Hematopoietic multipotent progenitor cell treated with erythropoietin and hydrocortisone succinate and interleukin-3 and kit ligand, for 17 days (in vitro differentiated cells): ENCODE results near the gene NUP50.
"Not testable (repeated sequence)": the region's sequence is repeated elsewhere in the genome, so short reads cannot be mapped to it uniquely, and the experiment has no call there.

Experiments used
- DNase-seq: peaks from one replicate; pipeline ENCODE4 v3.0.0-alpha.2; 2015; ENCODE audit warnings: low spot score

NUP50 gene

DNA sequence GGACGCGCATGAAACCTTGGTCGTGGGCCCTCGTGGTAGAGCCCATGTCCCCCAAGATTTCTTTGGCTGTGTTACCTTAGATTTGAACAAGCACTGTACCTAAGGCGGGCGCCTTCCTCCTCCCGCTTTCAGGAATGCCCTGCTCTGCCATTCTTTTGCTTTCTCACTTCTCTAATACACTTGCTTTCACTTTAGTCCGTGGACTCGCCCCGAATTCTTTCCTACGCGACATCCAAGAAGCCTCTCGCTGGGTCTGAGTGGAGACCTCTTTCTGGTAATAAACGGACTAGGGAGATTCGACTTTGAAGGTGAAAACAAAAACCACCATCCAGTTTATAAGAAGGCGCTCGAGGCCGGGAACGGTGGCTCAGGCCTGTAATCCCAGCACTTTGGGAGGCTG, 1.2 kb upstream of the NUP50 start:
- DNase-seq = no peak

DNA sequence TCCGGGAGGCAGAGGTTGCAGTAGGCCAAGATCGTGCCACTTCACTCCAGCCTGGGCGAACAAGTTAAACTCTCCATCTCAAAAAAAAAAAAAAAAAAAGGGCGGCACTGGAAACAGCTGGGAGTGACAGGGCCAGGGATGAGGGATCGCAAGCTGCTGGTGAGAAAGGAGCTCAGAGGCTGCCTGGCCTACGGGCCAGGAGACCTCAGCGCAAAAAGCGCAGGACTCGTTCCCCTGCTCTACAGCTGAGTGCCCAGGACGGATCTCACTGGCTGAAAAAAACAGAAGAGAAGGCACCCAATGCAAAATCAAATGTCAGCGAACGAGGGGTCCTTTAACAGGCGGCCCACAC, 650 bp upstream of the NUP50 start:
- no peak for DNase-seq

DNA sequence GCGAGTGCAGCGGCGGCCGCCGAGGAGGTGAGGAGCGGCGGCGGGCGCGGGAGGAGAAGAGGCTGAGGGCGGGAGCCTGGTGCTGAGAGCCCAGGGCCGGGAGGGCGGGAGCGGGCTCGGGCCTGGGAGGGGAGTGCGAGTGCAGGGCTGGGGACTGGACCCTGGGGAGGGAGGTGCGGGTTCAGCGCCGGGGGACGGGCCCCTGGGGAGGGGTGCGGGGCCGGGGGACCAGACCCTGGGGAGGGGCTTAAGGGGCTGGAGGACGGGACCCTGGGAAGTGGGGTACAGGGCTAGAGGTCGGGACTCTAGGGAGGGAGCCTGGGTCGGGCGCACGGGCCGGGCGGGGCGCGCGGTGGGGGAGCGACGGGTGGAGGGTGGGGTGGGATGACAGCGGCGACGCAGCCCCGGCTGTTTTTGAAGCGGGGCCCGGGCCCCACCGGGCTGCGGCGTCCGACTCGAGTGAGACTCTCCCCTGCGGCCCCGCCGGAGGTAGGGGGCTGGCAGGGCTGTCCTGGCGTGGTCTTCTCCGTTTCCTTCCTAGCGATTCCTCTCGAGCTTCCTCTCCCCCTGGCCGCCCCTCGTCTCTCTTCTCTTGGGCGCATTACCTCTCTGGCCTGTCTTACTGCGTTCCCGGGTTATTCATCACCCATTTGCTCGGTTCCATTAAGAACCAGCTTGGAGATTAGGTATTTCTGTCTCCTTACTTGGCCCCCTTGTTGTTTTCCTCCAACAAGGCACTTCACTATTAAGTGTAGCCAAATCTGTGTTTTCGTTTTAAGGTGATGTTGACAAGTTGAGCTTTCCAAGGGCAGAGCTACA, 754 bp downstream of the NUP50 start:
- peak; percentile 48 for DNase-seq

GRCh38 chr22:45166932-45167331, 3.2 kb downstream of the NUP50 start:
- no peak for DNase-seq

DNA sequence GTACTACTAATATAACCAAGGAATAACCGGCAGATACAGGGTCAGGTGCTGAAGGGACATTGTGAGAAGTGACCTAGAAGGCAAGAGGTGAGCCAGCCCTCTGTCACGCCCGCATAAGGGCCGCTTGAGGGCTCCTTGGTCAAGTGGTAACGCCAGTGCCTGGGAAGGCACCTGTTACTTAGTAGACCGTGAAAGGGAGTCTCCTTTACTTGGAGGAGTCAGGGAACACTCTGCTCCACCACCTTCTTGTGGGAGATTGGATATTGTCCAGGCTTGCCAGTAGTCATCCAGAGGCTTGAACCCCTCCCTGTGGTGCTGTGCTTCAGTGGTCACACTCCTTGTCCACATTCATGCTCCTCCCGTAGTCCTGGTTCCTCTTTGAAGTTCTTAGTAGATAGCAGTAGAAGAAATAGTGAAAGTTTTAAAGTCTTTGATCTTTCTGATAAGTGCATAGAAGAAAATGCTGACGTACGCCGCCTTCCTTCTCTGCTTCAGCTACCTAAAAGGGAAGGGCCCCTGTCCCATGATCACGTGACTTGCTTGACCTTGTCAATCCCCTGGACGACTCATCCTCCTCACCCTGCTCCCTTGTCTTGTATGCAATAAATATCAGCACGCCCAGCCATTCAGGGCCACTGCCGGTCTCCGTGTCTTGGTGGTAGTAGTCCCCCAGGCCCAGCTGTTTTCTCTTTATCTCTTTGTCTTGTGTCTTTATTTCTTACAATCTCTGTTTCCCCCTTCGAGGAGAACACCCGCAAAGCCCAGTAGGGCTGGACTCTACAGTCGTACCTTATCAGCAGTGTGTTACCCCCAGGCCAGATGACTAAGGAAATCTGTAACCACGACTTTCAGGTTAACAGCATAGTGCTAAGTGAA, 6.1 kb downstream of the NUP50 start:
- DNase-seq = peak; percentile 57

GRCh38 chr22:45171830-45172229, 8.1 kb downstream of the NUP50 start:
- no peak for DNase-seq

DNA sequence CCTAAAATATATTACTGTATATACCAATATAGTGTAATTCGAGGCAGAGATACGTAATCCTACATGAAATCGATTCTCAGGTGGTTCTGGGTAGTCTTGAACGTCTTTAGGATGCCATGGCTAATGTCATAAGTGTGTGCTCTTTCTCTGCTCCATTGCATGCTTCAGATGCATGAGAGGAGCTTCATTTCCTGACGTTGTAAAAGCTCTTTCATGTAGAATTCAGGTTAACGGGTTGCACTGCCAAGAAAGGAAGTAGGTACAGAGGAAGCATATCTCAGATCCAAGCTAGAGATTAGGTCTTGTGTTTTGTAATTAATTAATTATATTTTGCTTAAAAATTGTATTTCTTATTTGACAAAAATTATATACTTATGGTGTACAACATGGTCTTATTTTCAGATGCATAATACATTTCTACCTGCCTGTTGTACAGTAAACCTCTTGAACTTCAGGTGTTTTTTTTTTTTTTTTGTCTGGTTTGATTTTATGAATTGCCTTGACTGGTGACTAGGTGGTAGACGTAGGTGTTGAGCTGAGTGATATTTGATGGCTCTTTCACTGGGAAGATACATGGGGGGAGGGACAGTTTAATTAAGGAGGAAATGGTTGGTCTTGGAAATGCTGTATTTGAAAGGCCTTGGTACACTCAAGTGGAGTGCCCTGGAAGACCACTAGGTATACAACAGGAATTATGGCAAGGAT, 9.3 kb downstream of the NUP50 start:
- DNase-seq = no peak

DNA sequence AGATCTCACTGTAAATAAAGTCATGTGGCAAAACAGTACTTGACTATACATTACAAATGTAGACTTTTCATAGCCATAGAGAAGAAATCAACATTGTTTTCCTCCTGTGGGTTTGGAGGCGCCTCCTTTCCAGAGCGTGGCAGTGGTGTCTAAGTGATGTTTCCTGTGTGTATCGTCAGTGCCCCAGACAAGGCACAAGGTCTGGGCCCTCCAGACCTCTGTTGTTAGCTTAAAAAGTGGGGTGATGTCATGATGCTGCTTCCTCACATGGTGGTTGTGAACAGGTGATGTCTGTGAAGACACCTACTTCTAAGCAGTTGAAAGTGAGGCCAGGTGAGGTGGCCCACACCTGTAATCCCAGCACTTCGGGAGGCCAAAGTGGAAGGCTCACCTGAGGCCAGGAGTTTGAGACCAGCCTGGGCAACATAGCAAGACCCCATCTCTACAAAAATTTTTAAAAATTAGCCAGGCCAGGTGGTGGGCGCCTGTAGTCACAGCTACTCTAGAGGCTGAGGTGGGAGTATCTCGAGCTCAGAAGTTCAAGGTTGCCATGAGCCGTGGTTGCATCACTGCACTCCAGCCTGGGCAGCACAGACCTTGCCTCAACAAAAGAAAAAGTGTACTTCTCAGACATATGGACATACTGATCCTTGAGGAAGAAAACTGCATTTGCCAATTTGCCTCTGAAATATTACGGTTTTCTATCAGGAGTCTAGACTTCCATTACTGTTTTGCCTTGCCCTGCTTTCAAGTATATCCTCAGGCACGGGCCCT, 15.7 kb downstream of the NUP50 start:
- no peak for DNase-seq

- DNase-seq = no peak
Observed at GRCh38 chr22:45180146-45180679, 16.5 kb downstream of the NUP50 start.

- DNase-seq = no peak
Observed at GRCh38 chr22:45181240-45181639, 17.5 kb downstream of the NUP50 start.

DNA sequence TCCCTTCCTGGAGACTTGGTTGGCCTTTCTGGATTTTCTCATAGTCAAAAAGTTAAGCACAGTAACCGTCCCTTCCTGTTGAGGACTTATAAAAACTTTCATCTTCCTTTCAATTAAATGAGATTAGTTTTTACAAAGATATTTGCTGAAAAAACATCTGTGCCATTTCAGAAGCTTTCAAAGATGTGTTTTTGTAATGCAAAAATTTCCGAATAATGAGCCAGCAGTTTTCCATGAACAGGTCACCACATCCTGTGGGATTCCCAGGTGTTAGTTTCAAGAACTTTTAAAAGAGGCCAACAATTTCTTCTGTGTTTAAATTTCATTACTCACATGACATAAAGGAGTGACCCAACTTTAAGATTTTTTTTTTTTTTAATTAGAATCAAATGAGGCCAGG, 18.0 kb downstream of the NUP50 start:
- DNase-seq = no peak

DNA sequence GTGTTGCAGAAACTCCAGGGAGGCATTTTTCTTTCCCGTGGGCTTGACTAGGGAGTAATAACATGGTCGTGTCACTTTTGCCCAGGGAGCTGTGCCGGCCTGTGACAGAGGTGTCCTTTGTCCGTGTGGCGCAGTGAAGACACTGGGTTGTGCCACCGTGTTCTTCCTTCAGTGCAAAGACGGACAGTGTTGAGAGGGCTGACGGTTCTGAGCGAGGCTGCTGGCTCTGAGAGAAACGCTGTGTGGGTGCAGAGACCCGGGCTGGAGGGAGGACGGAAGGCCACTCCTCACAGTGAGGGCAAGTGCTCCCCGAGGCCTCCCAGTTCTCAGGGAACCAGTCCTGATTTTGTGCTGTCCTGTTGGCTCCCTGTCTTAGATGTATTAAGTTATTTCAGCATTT, 20.2 kb downstream of the NUP50 start:
- DNase-seq = no peak

DNA sequence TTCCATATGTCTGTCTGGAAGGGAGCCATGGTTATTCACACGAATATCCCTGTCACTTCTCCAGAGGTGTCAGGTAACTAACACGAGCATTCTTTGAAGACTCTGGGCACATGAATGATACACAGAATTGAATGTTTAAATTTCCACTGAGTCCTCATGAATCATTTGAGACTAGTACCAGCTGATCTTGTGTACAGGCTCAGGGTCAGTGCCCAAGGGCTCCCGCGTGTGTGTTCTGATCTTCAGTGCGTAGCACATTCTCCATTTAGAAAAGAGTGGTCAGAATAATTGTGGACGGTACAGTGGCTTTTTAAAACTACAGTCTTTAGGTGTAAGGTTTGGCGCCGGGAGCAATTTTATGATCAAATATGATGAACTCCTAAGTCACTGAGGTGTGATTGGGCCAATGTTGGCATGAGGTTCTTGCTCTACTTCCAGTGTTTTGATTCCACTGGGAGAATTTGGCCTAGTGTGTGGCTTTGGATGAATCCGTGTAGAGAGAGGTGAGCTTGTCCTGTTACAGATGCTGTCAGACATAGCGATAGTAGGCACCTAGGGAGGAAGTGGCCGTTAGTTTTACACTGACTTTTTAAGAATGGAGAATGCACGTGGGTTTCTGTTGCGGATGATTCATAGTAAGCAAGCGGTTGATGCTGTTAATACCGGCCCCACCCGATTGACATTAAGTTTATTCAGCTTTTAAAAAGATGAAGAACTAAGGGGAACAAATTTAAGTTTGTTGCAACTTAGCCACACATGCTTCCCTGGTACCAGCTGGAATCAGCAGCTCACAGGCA, 22.2 kb downstream of the NUP50 start:
- no peak for DNase-seq

GRCh38 chr22:45187891-45188290, 24.2 kb downstream of the NUP50 start:
- no peak for DNase-seq

GRCh38 chr22:45188779-45189178, 25.1 kb downstream of the NUP50 start:
- no peak for DNase-seq

- DNase-seq = no peak
Observed at GRCh38 chr22:45190202-45190872, 26.6 kb downstream of the NUP50 start.

DNA sequence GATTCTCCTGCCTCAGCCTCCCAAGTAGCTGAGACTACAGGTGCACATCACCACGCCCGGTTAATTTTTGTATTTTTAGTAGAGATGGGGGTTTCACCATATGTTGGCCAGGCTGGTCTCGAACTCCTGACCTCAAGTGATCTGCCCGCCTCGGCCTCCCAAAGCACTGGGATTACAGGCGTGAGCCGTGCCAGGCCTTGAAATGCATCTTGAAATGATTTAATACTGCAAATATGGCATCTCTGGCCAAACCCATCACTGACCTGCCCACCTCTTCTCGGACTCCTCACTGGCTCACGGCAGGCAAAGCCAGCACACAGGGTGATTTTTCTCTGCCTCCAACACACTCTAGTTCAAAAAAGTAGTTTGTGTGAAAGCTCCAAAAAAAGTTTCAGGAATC, 28.0 kb downstream of the NUP50 start:
- DNase-seq = not testable (repeated sequence)

DNA sequence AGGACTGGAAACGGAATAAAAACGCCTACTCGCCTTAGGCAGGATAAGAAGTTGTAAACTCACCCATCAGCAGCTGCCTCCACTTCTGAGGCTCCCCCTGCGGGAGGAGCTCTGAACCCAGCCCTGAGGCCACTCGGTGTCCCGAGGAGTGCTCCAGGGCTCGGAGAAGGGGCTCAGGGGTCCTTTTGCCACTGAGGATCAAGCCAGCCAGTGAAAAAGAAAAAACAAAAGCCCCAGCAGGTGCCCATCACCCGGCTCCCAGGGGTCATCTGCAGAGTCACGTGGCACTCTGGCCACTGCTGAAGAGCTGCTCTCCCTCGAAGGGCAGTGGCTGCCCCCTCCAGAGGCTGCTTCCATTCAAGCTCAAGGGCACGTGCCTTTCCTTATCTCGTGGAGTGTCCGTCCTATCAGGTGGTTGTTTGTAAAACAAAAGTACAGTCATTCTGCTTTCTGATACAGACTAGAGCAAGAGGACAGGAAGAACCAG, 29.0 kb downstream of the NUP50 start:
- DNase-seq = peak; percentile 21

DNA sequence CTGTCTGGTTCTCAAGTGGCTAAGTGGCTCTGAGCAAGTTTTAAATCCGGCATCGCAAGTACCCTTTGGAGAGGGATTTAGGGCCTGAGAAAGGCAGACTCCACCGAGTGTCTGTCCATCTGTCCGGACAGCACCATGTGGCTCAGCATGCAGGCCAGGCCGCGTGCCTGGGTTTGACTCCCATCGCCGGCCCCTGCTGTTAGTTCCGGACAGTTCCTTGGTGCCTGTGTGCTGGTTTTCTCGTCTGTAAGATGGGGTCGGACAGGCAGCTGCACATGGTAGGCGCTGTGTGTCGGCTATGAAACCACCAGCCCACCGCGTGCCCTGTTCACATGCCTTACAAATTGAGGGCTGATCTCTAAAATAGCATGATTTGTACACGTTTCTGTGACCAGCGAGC, 31.0 kb downstream of the NUP50 start:
- DNase-seq = no peak

DNA sequence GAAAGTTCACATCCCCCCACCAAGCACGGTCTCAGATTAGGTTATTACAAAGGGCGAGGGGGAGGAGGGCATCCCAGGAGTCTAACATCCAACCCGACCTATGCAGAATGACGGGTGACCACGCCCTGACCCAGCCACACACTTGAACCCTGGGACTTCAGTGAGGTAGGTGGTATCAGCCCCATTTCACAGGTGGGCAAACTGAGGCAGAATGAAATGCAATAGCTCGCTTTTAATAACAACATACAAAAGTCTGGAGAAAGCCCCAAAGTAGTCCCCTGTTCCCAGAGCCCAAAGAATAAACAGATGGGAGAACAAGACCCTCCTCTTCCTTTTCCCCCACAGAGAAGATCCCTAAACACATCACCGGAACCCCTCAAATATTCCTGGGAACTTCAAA, 31.9 kb downstream of the NUP50 start:
- DNase-seq = no peak
